COLO829 (cell line): Measurements from ENCODE around the gene HES4.
"Not testable (repeated sequence)": the region's sequence is repeated elsewhere in the genome, so short reads cannot be mapped to it uniquely, and the experiment has no call there.

Experiments used
- DNase-seq: peaks from one replicate; pipeline ENCODE4 v3.0.0; 2012; ENCODE audit warnings: low spot score

The HES4 gene

DNA sequence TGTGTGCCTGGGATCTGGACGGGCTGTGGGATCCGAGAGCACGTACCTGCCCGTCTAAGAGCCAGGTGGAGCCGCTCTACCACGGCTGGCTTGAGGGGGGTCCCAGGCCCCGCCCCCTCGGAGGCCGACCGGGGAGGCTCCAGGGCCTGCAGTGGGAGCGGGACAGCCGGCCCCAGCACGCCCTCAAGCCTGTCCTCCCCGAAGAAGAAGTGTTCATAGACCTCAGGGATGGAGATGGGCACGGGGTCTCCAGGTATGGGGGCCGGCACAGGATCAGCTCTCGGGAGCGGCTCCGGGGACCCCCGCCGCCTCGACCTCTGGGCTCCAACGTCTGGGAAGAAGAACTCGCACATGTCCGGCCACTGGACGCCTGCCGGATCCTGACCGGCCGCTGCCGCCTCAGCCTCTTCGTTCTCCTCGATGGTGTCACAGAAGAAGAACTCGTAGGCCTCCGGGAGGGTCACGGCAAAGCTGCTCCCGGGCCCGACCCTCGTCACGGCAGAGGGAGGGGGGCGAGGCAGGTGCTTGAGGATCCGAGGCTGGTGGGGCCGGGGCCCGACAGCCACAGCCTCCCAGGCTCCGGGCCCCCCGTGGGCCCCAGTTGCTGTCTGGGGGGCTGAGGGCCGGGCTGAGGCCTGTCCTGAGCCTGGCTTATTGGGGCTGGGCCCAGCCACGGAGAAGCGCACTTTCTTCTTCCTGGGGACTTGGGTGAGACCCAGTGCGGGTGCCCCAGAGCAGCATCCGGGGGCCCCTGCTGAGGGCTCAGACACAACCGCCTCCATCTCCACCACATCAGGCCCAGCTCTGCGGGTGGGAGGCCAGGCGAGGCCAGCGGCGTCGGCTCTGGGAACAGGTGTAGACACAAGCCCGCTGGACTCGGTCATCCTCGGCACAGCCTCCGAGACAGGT, 20.8 kb downstream of the HES4 start:
- no peak for DNase-seq

DNA sequence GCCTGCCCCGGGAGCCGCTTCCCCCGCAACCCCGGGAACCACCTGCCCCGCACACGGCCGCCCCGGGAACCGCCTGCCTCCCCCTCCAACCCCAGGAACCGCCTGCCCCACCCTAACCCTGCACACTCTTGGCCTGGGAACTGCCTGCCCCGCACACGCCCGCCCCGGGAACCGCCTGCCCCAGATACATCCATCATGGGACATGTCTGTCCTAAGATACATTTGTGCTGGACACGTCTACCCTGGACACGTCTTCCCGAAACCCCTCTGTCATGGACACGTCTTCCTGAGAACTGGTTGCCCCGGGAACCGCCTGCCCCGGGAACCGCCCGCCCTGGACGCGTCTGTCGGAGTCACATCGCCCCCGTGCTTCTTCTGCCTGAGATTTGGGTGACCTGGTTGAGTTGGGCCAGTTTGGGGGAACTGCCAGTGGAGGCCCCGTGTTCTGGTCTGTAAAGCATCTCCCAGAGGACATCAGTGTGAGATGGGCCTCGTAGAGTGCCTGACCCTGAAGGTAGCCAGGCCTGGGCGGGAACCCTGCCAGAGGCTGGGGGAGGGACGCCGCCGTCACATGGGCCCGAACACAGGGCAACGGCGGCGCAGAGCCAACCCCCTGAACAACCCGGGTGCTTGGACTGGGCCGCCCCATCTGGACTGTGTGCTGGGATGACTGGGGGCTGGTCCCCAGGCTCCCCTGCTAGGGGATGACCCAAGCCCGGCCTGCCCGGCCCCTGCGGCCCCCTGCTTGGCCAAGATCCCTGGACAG, 21.6 kb downstream of the HES4 start:
- DNase-seq = no peak

DNA sequence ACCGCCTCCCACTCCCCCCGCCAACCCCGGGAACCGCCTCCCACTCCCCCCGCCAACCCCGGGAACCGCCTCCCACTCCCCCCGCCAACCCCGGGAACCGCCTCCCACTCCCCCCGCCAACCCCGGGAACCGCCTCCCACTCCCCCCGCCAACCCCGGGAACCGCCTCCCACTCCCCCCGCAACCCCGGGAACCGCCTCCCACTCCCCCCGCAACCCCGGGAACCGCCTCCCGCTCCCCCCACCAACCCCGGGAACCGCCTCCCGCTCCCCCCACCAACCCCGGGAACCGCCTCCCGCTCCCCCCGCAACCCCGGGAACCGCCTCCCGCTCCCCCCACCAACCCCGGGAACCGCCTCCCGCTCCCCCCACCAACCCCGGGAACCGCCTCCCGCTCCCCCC, 23.1 kb downstream of the HES4 start:
- not testable (repeated sequence) for DNase-seq

DNA sequence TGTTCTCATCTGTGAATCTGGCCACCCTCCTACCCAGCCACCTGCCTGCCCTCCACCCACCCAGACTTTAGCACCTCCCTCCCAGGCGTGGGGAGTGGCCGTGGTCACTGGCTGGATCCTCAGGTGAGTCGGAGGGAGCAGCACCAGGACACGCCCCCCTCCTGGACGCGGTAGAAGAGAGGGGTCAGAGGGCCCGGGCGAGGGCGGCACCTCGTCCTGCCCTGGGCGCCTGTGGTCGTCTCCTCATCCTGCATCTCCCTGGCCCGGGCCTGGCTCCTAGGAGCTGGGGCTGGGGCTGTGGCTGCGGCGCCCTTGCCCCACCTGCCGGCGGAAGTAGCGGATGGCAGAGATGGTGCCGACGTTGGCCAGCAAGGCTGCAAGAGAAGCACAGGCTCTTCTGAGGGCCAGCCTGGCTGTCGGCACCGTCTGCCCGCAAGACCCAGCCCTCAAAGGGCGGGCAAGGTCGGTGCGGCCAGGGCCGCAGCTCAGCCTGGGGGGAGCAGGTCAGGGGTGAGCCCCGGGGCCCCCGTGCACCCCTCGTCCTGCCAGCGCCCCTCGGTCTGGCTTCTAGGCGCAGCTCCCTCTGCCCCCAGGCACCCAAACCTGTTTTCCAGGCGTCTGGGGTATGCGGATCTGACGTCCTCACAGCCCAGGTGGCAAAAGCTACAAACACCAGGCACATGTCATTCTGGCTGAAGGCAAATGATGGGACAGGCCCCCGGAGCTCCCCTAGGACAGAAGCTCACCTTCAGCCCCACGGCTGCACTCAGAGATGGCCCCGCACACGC, 23.8 kb downstream of the HES4 start:
- no peak for DNase-seq

DNA sequence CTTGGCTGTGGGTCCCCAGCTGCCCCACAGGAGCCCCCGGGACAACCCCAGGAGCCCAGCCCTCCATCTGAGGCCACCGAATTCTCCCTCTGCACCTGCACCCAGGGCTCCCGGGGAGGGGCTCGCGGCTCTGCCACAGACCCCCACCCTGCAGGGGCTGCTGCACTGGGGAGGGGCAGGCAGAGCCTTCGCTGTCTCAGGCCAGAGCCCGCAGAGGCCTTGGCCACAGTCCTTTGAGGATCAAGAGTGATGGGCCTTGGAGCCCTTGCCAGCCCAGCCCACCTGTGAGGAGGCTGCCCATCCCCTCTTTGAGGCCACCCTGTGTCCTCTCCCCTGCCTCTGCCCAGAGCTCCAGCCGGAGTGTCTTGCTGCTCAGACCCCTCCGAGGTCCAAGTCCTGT, 24.5 kb downstream of the HES4 start:
- no peak for DNase-seq

DNA sequence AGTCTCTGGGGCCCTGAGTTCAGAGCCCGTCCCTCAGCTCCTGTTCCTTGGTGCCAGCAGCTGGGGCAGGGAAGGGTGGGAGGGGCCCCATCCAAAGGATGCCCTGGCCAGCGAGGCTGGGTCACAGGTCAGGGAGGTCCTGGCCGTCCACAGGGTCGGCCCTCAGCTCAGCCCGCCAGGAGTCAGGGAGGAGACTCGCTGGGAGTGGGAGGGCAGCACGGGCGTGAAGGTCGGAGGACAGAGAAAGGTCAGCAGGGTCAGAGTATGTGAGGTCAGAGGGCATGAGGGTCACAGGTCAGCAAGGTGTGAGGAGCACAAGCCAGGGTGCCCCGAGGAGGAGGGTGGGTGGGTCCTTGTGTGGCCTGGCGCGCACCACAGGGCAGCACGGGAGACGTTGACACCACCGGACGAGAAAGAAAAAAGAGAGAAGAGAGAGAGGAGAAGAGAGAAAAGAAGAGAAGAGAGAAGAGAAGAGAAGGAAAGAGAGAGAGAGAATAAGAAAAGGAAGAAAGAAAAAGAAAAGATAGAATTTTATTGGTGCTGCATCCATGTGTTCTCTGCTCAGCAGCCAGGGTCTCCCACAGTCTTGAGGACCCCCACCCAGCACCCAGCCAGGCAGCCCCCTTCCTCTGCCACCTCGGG, 25.1 kb downstream of the HES4 start:
- no peak for DNase-seq

DNA sequence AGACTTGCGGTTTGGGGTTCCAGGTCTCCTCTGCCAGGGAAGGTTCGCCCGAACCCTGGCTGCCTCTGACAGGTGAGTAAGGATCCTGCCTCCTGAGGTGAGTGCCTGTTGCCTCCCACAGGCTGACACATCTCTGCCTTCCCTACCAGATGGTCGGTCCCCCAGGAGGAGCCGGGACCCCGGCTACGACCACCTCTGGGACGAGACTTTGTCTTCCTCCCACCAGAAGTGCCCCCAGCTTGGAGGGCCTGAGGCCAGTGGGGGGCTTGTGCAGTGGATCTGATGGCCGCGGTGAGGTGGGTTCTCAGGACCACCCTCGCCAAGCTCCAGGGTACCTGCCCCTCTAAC, 25.6 kb downstream of the HES4 start:
- no peak for DNase-seq

DNA sequence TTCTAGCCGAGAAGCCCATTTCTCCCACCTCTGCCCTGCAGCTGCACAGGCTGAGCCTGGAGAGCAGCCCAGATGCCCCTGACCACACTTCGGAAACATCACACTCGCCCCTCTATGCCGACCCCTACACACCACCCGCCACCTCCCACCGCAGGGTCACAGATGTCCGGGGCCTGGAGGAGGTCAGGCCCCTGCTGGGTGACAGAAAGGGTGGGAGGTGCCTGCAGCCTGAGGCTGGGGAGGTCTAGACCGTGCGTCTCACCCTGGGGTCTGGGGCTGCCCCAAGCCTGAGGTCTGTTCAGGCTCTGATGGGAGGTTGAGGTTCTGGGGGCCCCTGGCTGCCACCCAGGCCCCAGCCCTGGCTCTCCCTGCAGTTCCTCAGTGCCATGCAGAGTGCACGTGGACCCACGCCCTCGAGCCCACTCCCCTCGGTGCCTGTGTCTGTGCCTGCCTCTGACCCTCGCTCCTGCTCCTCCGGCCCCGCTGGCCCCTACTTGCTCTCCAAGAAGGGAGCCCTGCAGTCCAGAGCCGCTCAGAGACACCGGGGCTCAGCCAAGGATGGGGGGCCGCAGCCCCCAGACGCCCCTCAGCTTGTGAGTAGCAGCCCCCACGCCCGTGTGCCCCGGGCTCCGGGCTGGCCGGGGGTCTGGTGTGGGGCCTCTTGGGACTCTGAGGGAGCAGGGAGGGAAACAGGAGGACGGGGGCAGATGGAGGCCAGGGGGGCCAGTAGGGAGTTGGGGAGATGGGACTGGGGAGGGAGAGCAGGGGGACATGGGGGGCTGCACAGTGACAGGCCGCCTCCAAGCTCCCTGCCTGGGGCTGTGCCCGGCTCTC, 26.2 kb downstream of the HES4 start:
- DNase-seq = no peak

DNA sequence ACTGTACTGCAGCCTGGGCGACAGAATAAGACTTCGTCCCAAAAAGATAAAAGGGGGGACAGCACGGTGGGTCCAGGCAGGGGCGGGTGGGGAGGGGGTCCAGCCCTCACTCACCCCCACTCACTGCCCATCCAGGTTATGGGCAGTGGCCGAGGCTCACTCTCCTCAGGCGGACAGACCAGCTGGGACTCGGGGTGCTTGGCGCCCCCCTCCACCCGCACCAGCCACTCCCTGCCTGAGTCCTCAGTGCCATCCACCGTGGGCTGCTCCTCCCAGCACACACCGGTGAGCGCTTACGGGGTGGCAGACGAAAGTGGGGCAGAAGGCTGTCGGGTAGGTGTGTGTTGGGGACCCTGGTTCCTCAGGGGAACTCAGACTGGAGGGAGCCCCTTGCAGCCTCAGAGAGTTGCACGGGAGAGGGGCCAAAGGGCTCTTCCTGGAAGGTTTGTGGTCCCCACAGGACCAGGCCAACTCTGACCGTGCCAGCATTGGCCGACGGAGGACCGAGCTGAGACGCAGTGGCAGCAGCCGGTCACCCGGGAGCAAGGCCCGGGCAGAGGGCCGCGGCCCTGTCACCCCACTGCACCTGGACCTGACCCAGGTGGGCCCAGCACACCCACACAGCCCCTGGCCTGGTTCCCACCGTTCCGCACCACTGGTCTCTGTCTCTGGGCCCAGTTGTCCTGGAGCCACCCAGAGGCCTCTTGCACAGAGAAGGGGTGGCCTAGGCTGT, 27.0 kb downstream of the HES4 start:
- no peak for DNase-seq

DNA sequence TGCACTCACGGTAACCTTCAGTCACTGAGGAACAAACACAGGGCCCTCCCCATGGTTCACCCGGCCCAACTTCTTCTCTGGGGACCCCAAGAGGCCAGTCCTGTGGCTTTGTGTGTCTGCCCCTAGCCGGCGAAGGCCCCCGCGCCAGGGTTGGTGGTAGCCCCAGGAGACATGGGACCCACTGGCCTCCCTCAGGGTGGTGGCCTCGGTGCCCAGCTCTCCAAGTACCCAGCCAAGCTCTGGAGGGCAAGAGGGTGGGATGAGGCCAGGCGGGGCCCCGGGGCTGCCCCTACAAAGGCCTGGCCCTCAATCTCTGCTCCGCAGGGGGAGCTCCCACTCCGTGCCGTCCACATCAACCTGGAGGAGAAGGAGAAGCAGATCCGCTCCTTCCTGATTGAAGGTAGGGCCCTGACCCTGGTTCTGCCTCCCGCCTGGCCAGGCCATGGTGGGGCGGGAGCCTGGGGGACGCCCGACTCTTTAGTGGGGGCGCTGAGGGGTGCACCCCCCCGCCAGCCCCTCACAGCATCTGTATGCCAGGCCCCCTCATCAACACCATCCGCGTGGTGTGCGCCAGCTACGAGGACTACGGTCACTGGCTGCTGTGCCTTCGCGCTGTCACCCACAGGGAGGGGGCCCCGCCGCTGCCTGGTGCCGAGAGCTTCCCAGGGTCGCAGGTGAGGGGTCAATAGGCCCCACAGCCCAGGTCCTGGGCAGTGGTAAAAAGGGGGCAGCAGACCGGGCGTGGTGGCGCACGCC, 28.0 kb downstream of the HES4 start:
- DNase-seq = no peak

DNA sequence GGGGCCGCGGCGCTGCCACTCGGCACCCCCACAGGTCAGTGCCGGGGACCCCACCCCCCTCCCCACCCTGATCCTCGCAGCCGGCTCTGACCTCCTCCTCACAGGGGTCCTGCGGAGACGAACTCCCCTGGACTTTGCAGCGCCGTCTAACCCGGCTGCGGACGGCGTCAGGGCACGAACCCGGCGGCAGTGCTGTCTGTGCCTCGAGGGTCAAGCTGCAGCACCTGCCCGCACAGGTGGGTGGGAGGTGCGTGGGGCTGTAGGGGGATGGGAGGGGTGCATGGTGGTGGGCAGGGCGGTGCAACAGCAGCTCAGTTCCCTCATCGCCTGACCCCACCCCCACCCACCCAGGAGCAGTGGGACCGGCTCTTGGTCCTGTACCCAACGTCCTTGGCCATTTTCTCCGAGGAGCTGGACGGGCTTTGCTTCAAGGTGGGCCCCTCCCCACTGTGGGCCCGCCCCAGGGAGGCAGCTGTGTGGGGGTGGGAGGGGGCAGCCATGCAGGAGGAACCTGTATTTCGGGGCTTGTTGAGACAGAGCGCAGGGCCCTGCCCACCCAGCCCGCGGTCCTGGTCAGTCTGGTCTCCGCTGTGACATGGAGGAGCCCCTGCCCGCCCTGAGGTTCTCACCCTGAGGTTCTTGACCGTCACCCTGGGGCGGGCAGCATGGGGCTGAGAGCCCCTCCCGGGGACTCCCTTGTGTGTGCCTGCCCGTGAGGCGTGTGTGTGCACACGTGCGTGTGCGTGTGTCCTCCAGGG, 28.7 kb downstream of the HES4 start:
- no peak for DNase-seq

DNA sequence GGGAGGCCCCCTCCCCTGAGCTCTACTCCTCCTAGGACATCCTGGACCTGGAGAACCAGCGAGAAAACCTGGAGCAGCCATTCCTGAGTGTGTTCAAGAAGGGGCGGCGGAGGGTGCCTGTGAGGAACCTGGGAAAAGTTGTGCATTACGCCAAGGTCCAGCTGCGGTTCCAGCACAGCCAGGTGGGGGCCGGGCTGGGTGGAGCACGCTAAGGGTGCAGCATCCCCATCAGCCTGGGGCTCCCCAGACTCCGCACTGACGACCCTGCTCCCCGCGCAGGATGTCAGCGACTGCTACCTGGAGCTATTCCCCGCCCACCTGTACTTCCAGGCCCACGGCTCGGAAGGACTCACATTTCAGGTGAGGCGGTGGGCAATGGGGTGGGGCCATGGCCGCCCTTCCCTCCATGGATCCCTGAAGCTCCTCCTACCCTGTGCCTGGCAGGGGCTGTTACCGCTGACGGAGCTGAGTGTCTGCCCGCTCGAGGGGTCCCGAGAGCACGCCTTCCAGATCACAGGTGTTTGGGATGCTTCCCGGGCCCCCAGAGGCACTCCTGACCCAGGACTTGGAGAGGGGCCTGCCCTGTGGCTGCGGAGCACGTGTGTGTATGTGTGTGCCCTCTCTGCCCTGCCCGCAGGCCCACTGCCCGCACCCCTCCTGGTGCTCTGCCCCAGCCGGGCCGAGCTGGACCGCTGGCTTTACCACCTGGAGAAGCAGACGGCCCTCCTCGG, 29.5 kb downstream of the HES4 start:
- no peak for DNase-seq

DNA sequence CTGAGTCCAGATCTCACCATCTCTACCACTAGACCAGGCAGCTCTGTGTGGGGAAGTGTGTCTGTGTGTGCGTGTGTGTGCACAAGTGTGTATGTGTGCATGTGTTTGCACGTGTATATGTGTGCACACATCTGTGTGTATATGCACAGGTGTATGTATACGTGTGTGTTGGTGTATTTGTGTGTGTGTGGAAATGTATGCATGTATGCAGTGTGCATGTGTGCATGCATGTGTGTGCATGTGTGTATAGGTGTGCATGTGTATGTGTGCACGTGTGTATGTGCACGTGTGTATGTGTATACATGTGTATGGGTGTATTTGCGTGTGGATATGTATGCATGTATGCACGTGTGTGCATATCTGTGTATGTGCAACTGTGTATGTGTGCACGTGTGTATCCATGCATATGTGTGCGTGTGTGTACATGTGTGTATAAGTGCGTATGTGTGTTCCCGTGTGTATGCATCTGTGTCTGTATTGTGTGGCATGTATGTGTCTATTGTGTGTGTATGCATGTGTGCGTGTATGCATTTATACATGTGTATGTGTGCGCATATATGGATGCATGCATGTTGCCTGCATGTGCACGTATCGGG, 30.5 kb downstream of the HES4 start:
- no peak for DNase-seq

DNA sequence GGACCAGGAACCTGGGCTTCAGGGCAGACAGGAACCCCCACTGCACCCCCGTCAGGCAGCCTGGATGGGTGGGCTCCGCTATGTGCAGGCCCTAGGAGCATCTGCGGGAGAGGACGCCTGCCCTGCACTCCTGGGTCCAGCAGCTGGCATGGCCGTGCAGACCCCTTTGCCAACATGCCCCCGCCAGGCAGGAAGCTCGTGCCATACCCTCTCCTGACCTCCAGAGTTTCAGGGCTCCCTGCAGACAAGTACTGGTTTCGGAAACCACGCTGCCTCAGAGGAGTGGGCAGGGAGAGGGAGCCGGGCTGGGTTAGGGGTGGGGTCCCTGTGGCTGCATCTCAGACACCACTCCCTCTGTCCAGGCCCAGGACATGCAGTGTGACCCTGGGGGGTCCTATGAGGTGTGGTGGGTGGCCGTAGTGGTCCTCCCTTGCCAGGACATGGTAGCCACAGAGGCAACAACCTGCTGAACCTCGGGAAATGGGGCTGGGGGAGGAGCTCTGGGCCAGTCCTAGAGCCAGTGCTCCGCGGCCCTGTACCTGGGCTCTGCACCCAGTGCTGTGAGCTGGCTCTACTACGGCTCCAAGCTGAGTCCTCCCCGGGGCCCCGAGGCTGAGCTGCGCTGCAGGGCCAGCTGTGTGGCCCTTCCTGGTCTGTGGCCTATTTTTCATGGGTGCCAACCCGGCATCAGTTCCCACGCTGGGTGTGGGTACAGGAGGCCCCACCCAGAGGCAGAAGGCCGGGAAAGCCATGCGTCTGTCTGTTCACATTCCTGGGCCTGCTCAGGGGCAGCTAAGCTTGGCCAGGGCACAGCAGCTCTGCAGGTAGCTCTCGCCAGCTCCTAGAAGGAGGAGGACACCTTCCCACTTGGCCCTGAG, 32.2 kb downstream of the HES4 start:
- no peak for DNase-seq

DNA sequence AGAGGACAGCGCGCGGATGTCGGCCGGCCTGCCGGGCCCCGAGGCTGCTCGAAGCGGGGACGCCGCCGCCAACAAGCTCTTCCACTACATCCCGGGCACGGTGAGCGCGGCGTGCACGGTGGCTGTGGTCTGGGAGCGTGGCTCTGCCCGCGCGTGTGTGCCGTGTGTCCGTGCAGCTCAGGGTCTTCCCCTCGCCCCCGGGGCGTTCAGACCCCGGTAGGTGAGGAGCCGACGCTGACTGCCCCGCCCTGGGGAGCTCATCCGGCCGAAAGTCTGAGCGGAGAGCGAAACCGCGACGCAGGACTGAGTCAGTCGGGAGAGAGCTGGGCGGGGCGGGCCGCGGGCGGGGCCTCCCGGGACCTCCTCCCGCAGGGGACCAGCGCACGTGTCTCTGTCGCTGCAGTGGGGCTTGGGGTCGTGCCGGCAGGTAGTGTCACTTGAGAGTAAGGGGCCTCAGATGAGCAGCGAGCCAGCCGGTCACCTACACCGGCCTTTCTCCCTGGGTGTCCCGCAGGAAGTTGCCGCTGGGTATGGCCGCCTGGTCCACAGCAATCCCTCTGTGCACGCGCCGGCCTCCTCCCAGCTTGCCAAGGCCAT, 33.1 kb downstream of the HES4 start:
- DNase-seq = peak; percentile 48

DNA sequence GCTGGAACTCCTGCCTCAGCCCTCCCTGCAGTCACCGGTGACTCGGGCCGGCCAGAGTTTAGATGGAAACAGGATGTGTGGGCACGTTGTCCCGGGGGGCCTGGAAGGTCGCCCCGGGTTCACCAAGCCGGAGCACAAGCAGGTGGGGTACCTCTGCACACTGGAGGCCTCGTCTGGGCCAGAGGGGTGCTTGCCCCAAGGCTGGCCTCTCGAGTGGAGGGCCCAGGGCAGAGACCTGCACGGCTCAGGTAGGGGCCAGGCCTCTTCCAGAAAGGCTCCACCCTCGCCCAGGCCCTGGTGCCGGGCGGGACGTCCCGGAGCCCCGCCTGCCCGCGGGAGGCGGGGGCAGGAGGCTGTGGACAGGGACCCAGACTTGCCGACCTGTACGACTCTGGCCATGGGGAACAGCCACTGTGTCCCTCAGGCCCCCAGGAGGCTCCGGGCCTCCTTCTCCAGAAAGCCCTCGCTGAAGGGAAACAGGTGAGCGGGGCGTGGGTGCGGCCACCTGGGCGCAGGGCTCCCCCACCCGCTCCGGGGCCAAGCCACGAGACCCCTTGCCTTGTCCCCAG, 33.7 kb downstream of the HES4 start, which contains the start of gene PLEKHN1:
Gene PLEKHN1, plus strand, starts transcription at position 348 of the 569 bp plus-strand sequence. Its CDS starts 50 bp downstream, at position 398.
- no peak for DNase-seq
